RWPE2 (cell line): ENCODE results near the gene NARF.
A peak's percentile ranks its signal among the peaks of the same experiment; 100 is the strongest.

Experiments
- ATAC-seq: fragments of 200-7000 bp; cut with Tn5 transposase; 3 replicates; pipeline ENCODE4 v1.9.1; 2021; ENCODE audit warnings: low read depth
- DNase-seq: peaks from one replicate; pipeline ENCODE4 v3.0.0-alpha.2; 2020; ENCODE audit warnings: low spot score
- H3K27ac ChIP-seq: fragments of 450-650 bp; 2 replicates; pipeline ENCODE4 v1.5.1; 2017; ENCODE audit warnings: mild to moderate bottlenecking; ENCODE audit not compliant: poor library complexity, severe bottlenecking
- H3K27me3 ChIP-seq: fragments of 250-450 bp; sonication (Bioruptor Pico); 2 replicates; pipeline ENCODE4 v1.5.1; 2021; ENCODE audit warnings: mild to moderate bottlenecking, moderate library complexity; ENCODE audit not compliant: insufficient read depth, poor library complexity, severe bottlenecking
- H3K36me3 ChIP-seq: fragments of 250-450 bp; sonication (Bioruptor Pico); 2 replicates; pipeline ENCODE4 v1.5.1; 2020; ENCODE audit warnings: low read depth, mild to moderate bottlenecking, moderate library complexity
- H3K4me1 ChIP-seq: fragments of 250-450 bp; sonication (Bioruptor Pico); 2 replicates; pipeline ENCODE4 v1.5.1; 2021; ENCODE audit warnings: mild to moderate bottlenecking, moderate library complexity; ENCODE audit not compliant: insufficient read depth, poor library complexity, severe bottlenecking
- H3K4me3 ChIP-seq: fragments of 250-450 bp; sonication (Bioruptor Pico); 2 replicates; pipeline ENCODE4 v1.5.1; 2021; ENCODE audit warnings: mild to moderate bottlenecking, moderate library complexity; ENCODE audit not compliant: severe bottlenecking
- H3K9me3 ChIP-seq: fragments of 250-450 bp; sonication (Bioruptor Pico); 2 replicates; pipeline ENCODE4 v1.5.1; 2021; ENCODE audit warnings: mild to moderate bottlenecking, moderate library complexity; ENCODE audit not compliant: severe bottlenecking
- TF ChIP-seq, protein P1 (sequence below): fragments of 450-650 bp; IDR thresholded peaks from one replicate; pipeline ENCODE4 v1.5.1; 2017; ENCODE audit warnings: mild to moderate bottlenecking, moderate library complexity; ENCODE audit not compliant: poor library complexity, severe bottlenecking

NARF gene

DNA sequence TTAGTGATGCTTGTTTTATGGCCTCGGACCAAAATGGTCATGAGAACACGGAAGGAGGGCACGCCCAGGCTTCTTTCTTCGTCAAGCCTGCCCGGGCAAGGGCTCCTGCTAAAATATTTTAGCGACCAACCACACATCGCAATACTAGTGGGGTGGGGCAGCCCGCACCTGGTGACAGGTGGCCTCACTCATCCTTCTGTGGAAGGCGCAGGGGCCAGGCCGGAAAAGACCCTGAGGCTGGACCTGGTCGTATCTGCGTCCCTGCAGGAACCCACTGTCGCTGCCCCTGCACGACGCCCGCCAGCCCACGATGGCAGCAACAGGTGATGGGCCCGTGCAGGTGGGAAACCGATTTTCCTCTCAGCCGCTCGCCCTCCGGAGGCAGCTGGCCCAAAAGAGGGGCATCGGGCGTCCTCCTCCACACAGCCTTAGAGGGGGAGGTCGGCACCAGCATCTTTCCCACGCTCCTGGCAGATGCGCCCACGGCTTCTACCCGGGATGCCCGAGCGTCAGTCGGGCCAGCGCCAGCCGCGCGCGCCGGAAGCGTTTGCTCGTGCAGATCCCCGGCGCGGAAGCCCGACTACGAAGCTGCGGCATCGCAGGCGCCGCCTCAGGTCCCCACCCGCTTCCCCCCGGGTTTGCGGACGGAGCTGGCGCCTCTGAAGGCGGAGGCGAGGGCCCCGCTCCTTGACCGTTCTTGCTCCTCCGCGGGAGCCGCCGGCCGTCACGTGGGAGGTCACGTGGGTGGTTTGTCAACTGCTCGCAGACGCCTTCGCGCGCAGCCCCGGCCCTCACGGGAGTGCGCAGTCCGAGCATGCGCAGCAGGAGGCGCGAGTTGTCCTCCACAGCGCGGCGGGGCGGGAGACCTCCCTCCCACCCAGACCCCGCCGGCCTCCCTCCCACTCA lies 38.2 kb downstream of the NARF start:
- ATAC-seq (peak; percentile 45), DNase-seq (peak; percentile 97)
- no peaks in the 10 kb centered on the region for H3K9me3 ChIP-seq
- peak overlapping the region; percentile 43 for H3K4me3 ChIP-seq
- peaks cover 28% of the 10 kb centered on the region for H3K4me1 ChIP-seq
- no peaks in the 10 kb centered on the region for H3K36me3 ChIP-seq
- no peaks in the 10 kb centered on the region for H3K27me3 ChIP-seq
- peak overlapping the region; percentile 53 for H3K27ac ChIP-seq
- TF ChIP-seq, protein P1, sequence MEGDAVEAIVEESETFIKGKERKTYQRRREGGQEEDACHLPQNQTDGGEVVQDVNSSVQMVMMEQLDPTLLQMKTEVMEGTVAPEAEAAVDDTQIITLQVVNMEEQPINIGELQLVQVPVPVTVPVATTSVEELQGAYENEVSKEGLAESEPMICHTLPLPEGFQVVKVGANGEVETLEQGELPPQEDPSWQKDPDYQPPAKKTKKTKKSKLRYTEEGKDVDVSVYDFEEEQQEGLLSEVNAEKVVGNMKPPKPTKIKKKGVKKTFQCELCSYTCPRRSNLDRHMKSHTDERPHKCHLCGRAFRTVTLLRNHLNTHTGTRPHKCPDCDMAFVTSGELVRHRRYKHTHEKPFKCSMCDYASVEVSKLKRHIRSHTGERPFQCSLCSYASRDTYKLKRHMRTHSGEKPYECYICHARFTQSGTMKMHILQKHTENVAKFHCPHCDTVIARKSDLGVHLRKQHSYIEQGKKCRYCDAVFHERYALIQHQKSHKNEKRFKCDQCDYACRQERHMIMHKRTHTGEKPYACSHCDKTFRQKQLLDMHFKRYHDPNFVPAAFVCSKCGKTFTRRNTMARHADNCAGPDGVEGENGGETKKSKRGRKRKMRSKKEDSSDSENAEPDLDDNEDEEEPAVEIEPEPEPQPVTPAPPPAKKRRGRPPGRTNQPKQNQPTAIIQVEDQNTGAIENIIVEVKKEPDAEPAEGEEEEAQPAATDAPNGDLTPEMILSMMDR = no peak

DNA sequence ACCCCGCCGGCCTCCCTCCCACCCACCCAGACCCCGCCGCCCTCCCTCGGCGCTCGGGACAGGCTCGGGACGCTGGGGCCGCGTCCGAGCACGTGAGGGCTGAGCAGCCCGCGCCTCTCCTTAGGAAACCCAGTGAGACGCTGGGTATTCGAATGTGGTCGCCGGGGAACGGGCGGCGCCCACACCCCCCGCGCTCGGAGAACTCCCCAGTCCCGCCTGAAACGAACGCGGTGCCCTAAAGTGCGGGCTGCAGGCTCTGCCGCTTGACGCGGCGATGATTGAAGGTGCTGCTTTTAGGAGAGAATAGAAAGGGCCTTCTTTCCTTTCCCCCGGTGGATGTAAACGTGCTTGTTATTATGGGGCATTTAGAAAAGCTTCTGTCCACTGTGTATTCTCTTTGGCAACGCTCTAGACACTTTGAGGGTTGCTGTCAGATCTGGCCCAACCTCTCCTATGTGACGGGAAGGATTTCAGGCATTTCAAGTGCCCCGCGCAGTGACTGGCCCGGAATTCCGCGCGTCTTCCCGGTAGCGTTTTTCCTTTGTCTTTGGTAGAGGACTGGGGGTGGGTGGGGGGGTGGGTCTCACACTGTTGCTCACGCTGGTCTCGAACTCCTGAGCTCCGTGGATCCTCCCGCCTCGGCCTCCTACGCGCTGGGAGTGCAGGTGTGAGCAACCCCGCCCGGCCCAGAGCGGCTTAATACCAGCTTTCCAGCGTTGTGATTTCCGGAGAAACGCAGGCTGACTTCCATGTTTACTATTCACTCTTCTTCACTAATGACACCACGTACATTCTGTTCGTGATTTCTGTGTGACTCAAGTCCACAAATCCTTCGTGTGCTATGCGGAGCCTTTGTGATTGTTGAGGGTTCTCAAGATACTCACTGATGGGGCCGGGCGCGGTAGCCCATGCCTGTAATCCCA lies 39.2 kb downstream of the NARF start:
- Histone ChIP-seq H3K36me3 (no peaks in the 10 kb centered on the region), H3K27ac (peak overlapping the region; percentile 53), H3K4me1 (peaks cover 31% of the 10 kb centered on the region), H3K4me3 (peak overlapping the region; percentile 31), H3K27me3 (no peaks in the 10 kb centered on the region), H3K9me3 (no peaks in the 10 kb centered on the region)
- no peak for DNase-seq
- ATAC-seq = peak; percentile 17; the same call in 2 of the 3 replicates
- TF ChIP-seq, protein P1 = no peak

DNA sequence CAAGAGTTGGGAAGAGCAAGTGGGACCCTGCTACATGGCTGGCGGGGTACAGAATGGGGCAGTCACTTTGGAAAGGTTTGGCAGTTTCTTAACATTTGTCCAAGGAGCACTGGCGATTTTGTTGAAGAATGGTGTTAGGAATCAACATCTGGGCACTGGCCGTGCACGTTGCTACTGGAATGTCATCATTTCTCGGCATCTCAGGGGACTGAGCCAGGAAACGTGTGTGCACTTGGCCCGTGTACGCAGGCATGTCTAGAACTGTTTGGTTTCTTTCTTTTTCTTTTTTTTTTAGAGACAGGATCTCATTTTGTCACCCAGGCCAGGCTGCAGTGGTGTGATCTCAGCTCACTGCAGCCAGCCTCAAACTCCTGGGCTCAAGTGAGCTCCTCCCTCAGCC lies 43.7 kb downstream of the NARF start:
- no peak overlapping the region for H3K4me3 ChIP-seq
- H3K36me3 ChIP-seq = no peaks in the 10 kb centered on the region
- peaks cover 15% of the 10 kb centered on the region for H3K4me1 ChIP-seq
- H3K27ac ChIP-seq = no peak overlapping the region
- no peaks in the 10 kb centered on the region for H3K9me3 ChIP-seq
- DNase-seq (no peak), ATAC-seq (peak; percentile 44; the same call in 2 of the 3 replicates)
- no peaks in the 10 kb centered on the region for H3K27me3 ChIP-seq
- TF ChIP-seq, protein P1 = no peak

DNA sequence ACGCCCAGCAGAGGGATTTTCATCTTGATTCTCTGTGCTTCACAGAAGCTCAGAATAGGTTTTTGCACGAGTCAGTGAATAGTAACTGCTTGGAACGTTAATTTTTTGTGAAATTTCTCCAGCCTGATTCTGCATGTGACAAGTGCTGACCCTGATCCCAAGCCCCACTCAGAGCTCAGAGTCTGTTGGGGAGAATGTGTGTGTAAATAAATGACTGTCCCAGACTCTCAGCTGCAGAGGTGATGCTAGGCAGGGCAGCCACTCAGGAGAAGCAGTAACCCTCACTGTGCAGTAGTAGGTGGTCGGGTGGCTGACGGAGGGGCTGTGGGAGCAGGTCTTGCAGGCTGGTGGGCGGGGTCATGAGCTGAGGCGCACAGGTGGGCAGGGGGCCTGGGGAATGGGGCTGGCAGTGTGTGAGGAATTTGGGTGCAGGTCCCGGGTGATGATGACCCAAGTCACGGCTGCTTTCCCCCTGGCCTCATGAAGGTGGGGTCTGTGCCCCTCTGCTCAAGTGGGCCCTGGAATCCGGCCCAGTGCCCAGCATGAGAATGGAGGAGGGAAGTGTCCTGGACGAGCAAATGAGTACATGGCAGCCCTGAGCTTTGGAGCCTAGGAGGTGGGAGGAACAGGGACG lies 44.7 kb downstream of the NARF start:
- Histone ChIP-seq H3K27ac (no peak overlapping the region), H3K36me3 (no peaks in the 10 kb centered on the region), H3K4me1 (peaks cover 15% of the 10 kb centered on the region), H3K4me3 (no peak overlapping the region), H3K27me3 (no peaks in the 10 kb centered on the region), H3K9me3 (no peaks in the 10 kb centered on the region)
- TF ChIP-seq, protein P1 = no peak
- DNase-seq = no peak
- ATAC-seq = no peak
